PC-9 (cell line): ENCODE results near the gene TMEM92. TPM values are rescaled to one million over a fixed set of nuclear protein-coding genes. Genes with fewer than 3 reads are reported as not detected.

Source experiments
- BruUV-seq: library from RNA; stranded (reverse); fragments of 400-500 nt; replicated peaks from 2 replicates; lab custom pipeline; 2021; lab: Mats Ljungman, UMichigan
- CTCF ChIA-PET: fragments of 300-600 bp; sonication (Branson Sonifier 250); formaldehyde crosslinking; loops from one replicate; lab custom pipeline; 2022; ENCODE audit warnings: antibody characterized with exemption; lab: Charles Lee
- POLR2A ChIA-PET: fragments of 300-600 bp; sonication (Branson Sonifier 250); formaldehyde crosslinking; loops from one replicate; lab custom pipeline; 2022; ENCODE audit warnings: antibody characterized with exemption; ENCODE audit not compliant: unreplicated experiment; lab: Charles Lee
- DNase-seq, 2 experiments: peaks; one replicate each; pipeline versions ENCODE4 v3.0.0 to v3.0.0-alpha.2; 2015 to 2022; ENCODE audit warnings: mixed read lengths in 1 of 2
- H2AFZ ChIP-seq: fragments of 200-600 bp; sonication (generic); 2 replicates; pipeline ENCODE4 v1.8.1; 2017; ENCODE audit warnings: antibody characterized with exemption
- H3F3A ChIP-seq: fragments of 200-600 bp; sonication (generic); 2 replicates; pipeline ENCODE4 v1.8.1; 2017; ENCODE audit warnings: antibody characterized with exemption, mild to moderate bottlenecking, low read depth; ENCODE audit not compliant: insufficient read depth
- H3K27ac ChIP-seq: fragments of 200-600 bp; sonication (generic); 2 replicates; pipeline ENCODE4 v1.6.1; 2016; ENCODE audit warnings: mixed run types
- H3K27me3 ChIP-seq: fragments of 200-600 bp; sonication (generic); 2 replicates; pipeline ENCODE4 v1.6.1; 2016; ENCODE audit warnings: low read depth, mixed run types; ENCODE audit not compliant: insufficient read depth
- H3K36me3 ChIP-seq: fragments of 200-600 bp; sonication (generic); 2 replicates; pipeline ENCODE4 v1.6.1; 2016; ENCODE audit warnings: low read depth, mixed run types
- H3K4me1 ChIP-seq: fragments of 200-600 bp; sonication (generic); replicated peaks from 2 replicates; pipeline ENCODE4 v1.6.1; 2016; ENCODE audit warnings: mixed run types; ENCODE audit not compliant: insufficient read depth
- H3K4me2 ChIP-seq: fragments of 200-600 bp; sonication (generic); 2 replicates; pipeline ENCODE4 v1.6.1; 2017; ENCODE audit warnings: mixed run types
- H3K4me3 ChIP-seq: fragments of 200-600 bp; sonication (generic); 2 replicates; pipeline ENCODE4 v1.6.1; 2016; ENCODE audit warnings: mixed run types
- H3K79me2 ChIP-seq: fragments of 200-600 bp; sonication (generic); 2 replicates; pipeline ENCODE4 v1.6.1; 2017; ENCODE audit warnings: low read depth, mixed run types
- H3K9me2 ChIP-seq: fragments of 200-600 bp; sonication (generic); 2 replicates; pipeline ENCODE4 v1.8.1; 2017; ENCODE audit warnings: mild to moderate bottlenecking; ENCODE audit not compliant: insufficient read depth
- H3K9me3 ChIP-seq: fragments of 200-600 bp; sonication (generic); 2 replicates; pipeline ENCODE4 v1.8.1; 2016; ENCODE audit warnings: low read depth; ENCODE audit not compliant: insufficient read depth
- H4K20me1 ChIP-seq: fragments of 200-600 bp; sonication (generic); 2 replicates; pipeline ENCODE4 v1.8.1; 2017; ENCODE audit not compliant: insufficient read depth
- CTCF ChIP-seq: fragments of 200-600 bp; sonication (generic); conservative IDR thresholded peaks from 2 replicates; pipeline ENCODE4 v1.6.1; 2017; ENCODE audit warnings: mixed run types, antibody characterized with exemption, mild to moderate bottlenecking, moderate library complexity
- EZH2 ChIP-seq: fragments of 200-600 bp; sonication (generic); IDR thresholded peaks from 2 replicates; pipeline ENCODE4 v1.8.0; 2017; ENCODE audit warnings: antibody characterized with exemption, low read depth
- intact Hi-C: fragments of 100-400 bp; cut with micrococcal nuclease; formaldehyde crosslinking; loops from one replicate; pipeline ENCODE4 v1.10.0; 2022; ENCODE audit not compliant: unreplicated experiment
- total RNA-seq: library from RNA; stranded (reverse); gene quantifications from 2 replicates; pipeline ENCODE4 v1.2.3, GENCODE V29; 2021

The TMEM92 gene
- total RNA-seq, 1 experiment from 2014 or later, result 16.6 TPM

DNA sequence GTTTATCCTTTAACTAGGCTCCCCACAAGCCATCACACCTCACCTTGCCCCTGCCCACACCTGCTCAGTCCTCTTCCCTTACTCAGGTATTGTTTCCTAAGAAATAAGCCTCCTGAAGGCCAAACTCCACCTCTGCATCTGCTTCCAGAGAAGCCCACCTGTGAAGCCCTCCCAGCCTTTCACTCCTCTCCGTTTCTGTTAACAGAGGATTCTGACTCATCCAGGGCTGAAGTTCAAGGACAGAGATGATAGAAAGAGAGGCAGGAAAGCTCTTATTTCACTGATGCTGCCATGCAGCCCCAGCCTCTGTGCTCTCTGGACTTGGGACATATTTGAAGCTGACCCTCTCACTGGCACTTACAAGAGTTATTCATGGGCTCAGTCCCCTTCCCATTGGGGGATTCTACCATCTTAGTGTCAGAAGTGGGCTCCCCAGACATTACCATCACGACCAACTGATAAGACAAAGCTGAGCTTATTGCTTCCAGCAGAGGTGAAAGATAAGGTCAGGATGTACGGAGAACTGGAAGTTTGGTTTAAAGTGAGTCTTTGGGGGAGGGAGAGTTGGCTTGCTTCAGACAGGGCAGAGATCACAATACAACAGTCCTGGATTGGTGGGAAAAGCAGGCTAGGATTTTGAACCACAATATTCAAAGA lies 36.3 kb downstream of the TMEM92 start:
- Histone ChIP-seq H3K79me2 (no peaks in the 10 kb centered on the region), H3K27me3 (peaks cover 22% of the 10 kb centered on the region; the same call in 1 of the 2 replicates), H3K4me1 (no peaks in the 10 kb centered on the region), H3F3A (no peaks in the 10 kb centered on the region), H4K20me1 (no peaks in the 10 kb centered on the region), H3K36me3 (no peaks in the 10 kb centered on the region), H3K27ac (no peak overlapping the region), H3K4me2 (no peak overlapping the region), H3K4me3 (no peak overlapping the region), H3K9me2 (no peaks in the 10 kb centered on the region), H2AFZ (no peak overlapping the region), H3K9me3 (no peaks in the 10 kb centered on the region)
- CTCF ChIA-PET, result no interaction called here
- TF ChIP-seq CTCF (no peak), EZH2 (no peak)
- no TSS peak for BruUV-seq
- POLR2A ChIA-PET, result no interaction called here
- no peak for DNase-seq
- intact Hi-C loops, result no loop called here

DNA sequence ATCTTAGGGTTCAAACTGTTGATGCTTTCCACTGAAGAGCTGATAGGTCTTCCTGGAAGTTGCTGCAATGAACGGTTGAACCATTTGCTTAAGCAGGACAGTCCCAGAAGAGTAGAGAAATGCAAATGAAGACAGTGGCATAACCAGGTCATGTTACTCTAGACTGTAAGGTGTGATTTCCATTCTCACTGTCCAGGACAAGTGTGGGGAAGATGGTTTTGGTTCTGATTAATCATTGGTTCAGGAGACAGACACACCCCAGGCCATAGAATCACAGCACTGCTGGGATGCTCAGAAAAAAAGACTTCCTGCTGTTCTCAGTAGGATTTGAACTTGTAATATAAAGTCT lies 36.8 kb downstream of the TMEM92 start:
- Histone ChIP-seq H3K4me1 (no peaks in the 10 kb centered on the region), H3K4me3 (no peak overlapping the region), H3K36me3 (no peaks in the 10 kb centered on the region), H3K27ac (no peak overlapping the region), H4K20me1 (no peaks in the 10 kb centered on the region), H3K27me3 (peaks cover 22% of the 10 kb centered on the region; the same call in 1 of the 2 replicates), H3K9me3 (no peaks in the 10 kb centered on the region), H3K4me2 (no peak overlapping the region), H3K79me2 (no peaks in the 10 kb centered on the region), H3F3A (no peaks in the 10 kb centered on the region), H2AFZ (no peak overlapping the region), H3K9me2 (no peaks in the 10 kb centered on the region)
- CTCF ChIA-PET, result no interaction called here
- BruUV-seq, result no TSS peak
- intact Hi-C loops, result no loop called here
- DNase-seq, result no peak
- POLR2A ChIA-PET, result no interaction called here
- TF ChIP-seq EZH2, result no peak
- TF ChIP-seq CTCF, result no peak

- BruUV-seq, result no TSS peak
- Histone ChIP-seq H2AFZ (no peak overlapping the region), H4K20me1 (no peaks in the 10 kb centered on the region), H3K27ac (no peak overlapping the region), H3K27me3 (peaks cover 22% of the 10 kb centered on the region; the same call in 1 of the 2 replicates), H3K4me3 (no peak overlapping the region), H3K4me2 (no peak overlapping the region), H3F3A (no peaks in the 10 kb centered on the region), H3K4me1 (no peaks in the 10 kb centered on the region), H3K36me3 (no peaks in the 10 kb centered on the region), H3K79me2 (no peaks in the 10 kb centered on the region), H3K9me3 (no peaks in the 10 kb centered on the region), H3K9me2 (no peaks in the 10 kb centered on the region)
- ChIA-PET CTCF (no interaction called here), POLR2A (no interaction called here)
- DNase-seq, result no peak
- intact Hi-C loops, result no loop called here
- TF ChIP-seq EZH2 (no peak), CTCF (no peak)
Observed at GRCh38 chr17:50311483-50311882, 37.2 kb downstream of the TMEM92 start.
